Fibroblast of mammary gland (primary cell): ENCODE measurements around the gene IGF2BP2.
A peak's percentile ranks its signal among the peaks of the same experiment; 100 is the strongest.
"Not testable (repeated sequence)": the region's sequence is repeated elsewhere in the genome, so short reads cannot be mapped to it uniquely, and the experiment has no call there.

Experiments
- DNase-seq: peaks from one replicate; pipeline ENCODE4 v3.0.0-alpha.2; 2010; ENCODE audit warnings: low read depth
- H3K4me3 ChIP-seq: 2 replicates; pipeline ENCODE4 v1.5.1; 2011; ENCODE audit warnings: low read depth, mild to moderate bottlenecking, low read length, moderate library complexity; ENCODE audit not compliant: control insufficient read depth
- CTCF ChIP-seq: conservative IDR thresholded peaks from 2 replicates; pipeline ENCODE4 v1.5.1; 2011; ENCODE audit warnings: low read depth, low read length, inconsistent platforms; ENCODE audit not compliant: control insufficient read depth, insufficient read depth

The IGF2BP2 gene

DNA sequence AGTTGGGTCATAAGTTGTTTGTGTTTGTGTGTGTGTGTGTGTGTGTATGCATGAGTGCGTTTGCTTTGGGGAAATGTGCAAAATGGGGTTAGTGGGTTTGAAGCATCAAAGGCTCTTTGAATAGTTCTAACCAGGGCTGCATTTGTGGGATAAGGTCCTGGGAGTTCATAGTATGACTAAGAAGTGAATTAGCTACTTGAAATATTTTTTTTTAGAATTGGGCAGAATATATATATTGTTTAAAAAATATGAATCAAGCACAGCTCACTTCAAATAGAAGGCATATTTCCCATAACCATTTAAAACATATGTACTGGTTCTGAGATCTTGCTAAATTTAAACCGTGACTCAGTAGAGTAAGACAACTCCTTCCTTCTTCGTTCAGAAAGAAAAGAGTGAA is 43.1 kb downstream of the IGF2BP2 start:
- H3K4me3 ChIP-seq = no peak overlapping the region
- TF ChIP-seq CTCF = no peak
- peak; percentile 80 for DNase-seq

DNA sequence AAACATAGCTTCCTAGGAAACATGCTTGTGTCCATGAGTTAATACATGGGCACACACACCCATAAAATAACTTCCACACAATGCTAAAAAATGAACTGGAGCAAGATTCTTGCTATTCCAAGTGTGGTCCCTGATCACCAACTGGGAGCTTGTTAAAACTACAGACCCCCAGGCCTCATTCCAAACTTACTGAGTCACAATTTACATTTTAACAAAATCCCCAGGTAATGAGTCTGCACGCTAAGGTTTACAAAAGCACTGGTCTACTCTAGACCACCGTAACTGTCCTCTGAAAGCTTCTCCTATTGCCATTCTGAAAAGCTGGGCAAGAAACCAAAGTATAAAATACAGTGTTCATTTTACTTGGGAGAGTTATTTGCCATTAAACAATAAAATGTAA is 45.4 kb downstream of the IGF2BP2 start:
- TF ChIP-seq CTCF = no peak
- no peak for DNase-seq
- H3K4me3 ChIP-seq = no peak overlapping the region

DNA sequence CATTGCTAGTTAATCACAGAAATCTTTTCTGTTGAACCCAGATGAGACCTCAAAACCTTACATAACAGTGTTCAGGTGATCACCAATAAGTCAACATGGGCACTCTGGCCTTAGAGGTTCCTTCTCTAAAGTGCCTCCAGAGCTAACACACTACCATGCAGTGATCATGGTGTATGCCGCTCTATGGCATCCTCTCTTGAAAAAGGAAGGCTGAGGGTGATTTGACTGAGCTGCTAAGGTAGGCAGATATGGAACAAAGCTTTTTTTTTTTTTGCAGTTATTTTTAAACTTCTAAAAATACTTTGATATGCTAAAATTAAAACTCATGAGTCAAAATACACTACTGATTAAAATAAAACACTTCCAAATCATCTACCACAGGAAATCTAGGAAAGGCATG is 46.0 kb downstream of the IGF2BP2 start:
- H3K4me3 ChIP-seq = no peak overlapping the region
- no peak for DNase-seq
- TF ChIP-seq CTCF = no peak

GRCh38 chr3:185778094-185778493 is 46.7 kb downstream of the IGF2BP2 start:
- H3K4me3 ChIP-seq = no peak overlapping the region
- no peak for DNase-seq
- no peak for TF ChIP-seq CTCF

GRCh38 chr3:185770109-185770508 is 54.7 kb downstream of the IGF2BP2 start:
- DNase-seq = no peak
- no peak for TF ChIP-seq CTCF
- no peak overlapping the region for H3K4me3 ChIP-seq

- DNase-seq = peak; percentile 80
- not testable (repeated sequence) for H3K4me3 ChIP-seq
- peak; percentile 67 for TF ChIP-seq CTCF
Observed at GRCh38 chr3:185768578-185768982, 56.3 kb downstream of the IGF2BP2 start.

DNA sequence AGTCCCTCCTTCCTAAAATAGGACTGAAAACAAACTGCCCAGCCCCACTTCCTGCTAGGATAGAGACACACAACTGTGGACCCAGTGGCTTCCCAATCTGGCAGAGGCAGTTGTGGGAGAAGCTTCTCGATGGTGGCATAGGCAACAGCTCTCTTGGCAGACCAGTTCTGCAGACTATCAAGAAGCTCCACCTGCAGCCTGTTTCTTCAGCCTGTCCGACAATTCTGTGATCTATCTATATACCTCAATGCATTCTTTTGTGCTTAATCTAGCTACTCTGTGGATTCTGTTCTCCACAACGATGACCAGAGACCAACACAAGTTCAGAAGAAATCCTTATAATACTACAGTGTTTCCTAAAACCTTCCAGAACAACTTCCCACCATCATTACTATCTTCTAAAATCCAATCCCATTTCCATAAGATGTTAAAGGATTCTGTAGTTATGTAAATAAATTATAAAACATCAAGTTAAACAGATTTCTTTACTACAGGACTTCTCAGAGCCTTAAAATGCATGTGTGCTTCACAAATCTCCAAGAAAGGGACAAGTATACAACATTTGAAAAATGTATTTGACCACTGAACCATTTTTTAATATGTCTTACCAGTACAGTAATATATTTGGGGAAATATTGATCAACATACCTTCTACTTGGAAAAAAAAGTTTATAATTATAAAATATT is 57.7 kb downstream of the IGF2BP2 start:
- no peak overlapping the region for H3K4me3 ChIP-seq
- TF ChIP-seq CTCF = no peak
- DNase-seq = no peak
